ENCODE results near the gene PRTG.
"Not testable (repeated sequence)": the region's sequence is repeated elsewhere in the genome, so short reads cannot be mapped to it uniquely, and the experiment has no call there.

GRCh38 chr15:55785593-55785992, 42.6 kb upstream of the PRTG start:
- not testable (repeated sequence) for TF ChIP-seq CTCF, EZH2phosphoT487 (IDR thresholded peaks at IDR 0.05)
